Spleen (tissue), 11 donors: ENCODE measurements around the gene FHAD1. TPM values are rescaled to one million over a fixed set of nuclear protein-coding genes. Genes with fewer than 3 reads are reported as not detected.

ENCODE experiments used
- DNase-seq: peaks from one replicate; pipeline ENCODE4 v3.0.0-alpha.2; 2020
- H3K27ac ChIP-seq, 8 donors: fragments of 200-600 bp; sonication (generic) in 7 of 8; 1 replicate in 4 of 8; 2 replicates in 4 of 8; pipeline versions ENCODE4 v1.5.0 to v1.8.0; 2016 to 2021; ENCODE audit warnings: inconsistent platforms in 4 of 8, mild to moderate bottlenecking in 4 of 8, moderate library complexity in 1 of 8
- H3K27me3 ChIP-seq, 7 donors: fragments of 200-600 bp; sonication (generic) in 6 of 7; replicated peaks in 1 of 7; 1 replicate in 4 of 7; 2 replicates in 3 of 7; pipeline versions ENCODE4 v1.5.0 to v1.8.0; 2016 to 2021; ENCODE audit warnings: inconsistent platforms in 3 of 7, mild to moderate bottlenecking in 1 of 7
- H3K36me3 ChIP-seq, 6 donors: fragments of 200-600 bp; sonication (generic) in 5 of 6; 1 replicate in 4 of 6; 2 replicates in 2 of 6; pipeline versions ENCODE4 v1.5.0 to v1.8.0; 2016 to 2021; ENCODE audit warnings: inconsistent platforms in 2 of 6
- H3K4me1 ChIP-seq, 6 donors: fragments of 200-600 bp; sonication (generic) in 5 of 6; 1 replicate in 3 of 6; 2 replicates in 3 of 6; pipeline versions ENCODE4 v1.5.0 to v1.8.0; 2016 to 2021; ENCODE audit warnings: inconsistent platforms in 3 of 6
- H3K4me3 ChIP-seq, 8 donors: fragments of 200-600 bp; sonication (generic) in 7 of 8; 1 replicate in 4 of 8; 2 replicates in 4 of 8; pipeline versions ENCODE4 v1.5.0 to v1.8.0; 2016 to 2021; ENCODE audit warnings: inconsistent platforms in 4 of 8, mild to moderate bottlenecking in 4 of 8, moderate library complexity in 2 of 8
- H3K9me3 ChIP-seq, 8 donors: fragments of 200-600 bp; sonication (generic) in 7 of 8; 1 replicate in 4 of 8; 2 replicates in 4 of 8; pipeline versions ENCODE4 v1.5.0 to v1.8.0; 2016 to 2021; ENCODE audit warnings: inconsistent platforms in 4 of 8
- POLR2A ChIP-seq, 3 donors: fragments of 450-650 bp; IDR thresholded peaks; one replicate each; pipeline ENCODE4 v1.5.1; 2017; ENCODE audit warnings: antibody characterized with exemption in 3 of 3, mild to moderate bottlenecking in 1 of 3
- POLR2AphosphoS5 ChIP-seq, 3 donors: sonication (generic); formaldehyde crosslinking; IDR thresholded peaks; one replicate each; pipeline ENCODE4 v1.5.1; 2017; ENCODE audit warnings: antibody characterized with exemption in 3 of 3
- WGBS, 5 donors: extraction: QIAGEN DNeasy Blood & Tissue Kit in 3 of 5; methylation state at CpG; one replicate each; pipeline versions ENCODE4 v1.1.5 to v1.1.7; 2013 to 2018; 5-methylcytosine and 5-hydroxymethylcytosine counted together
- intact Hi-C: fragments of 100-400 bp; cut with DNase I; formaldehyde crosslinking; loops from one replicate; pipeline ENCODE4 v1.15.0; 2023; ENCODE audit warnings: low total_unique reads
- polyA plus RNA-seq, 3 donors: library from polyadenylated mRNA; stranded (reverse); fragments of 200-250 nt; gene quantifications; one replicate each; pipeline ENCODE4 v1.2.1, GENCODE V29; 2013
- total RNA-seq, 7 donors: library from RNA; depleted of rRNA in 3 of 7; stranded (reverse); fragments of >200 nt in 3 of 7; fragmentation: NEBNext Ultra II Directional in 4 of 7; extraction: Animal tissue kit (Norgen Biotek cat#: 25700) in 4 of 7; gene quantifications; one replicate each; pipeline versions ENCODE4 v1.1.0 to v1.2.1, GENCODE V29; 2016 to 2021
- TF ChIP-seq, protein P1 (sequence below), 11 experiments: fragments of 200-600 bp in 7 of 11; fragments of 450-650 bp in 4 of 11; sonication (generic) in 4 of 11; IDR thresholded peaks in 8 of 11; conservative IDR thresholded peaks in 3 of 11; 1 replicate in 7 of 11; 2 replicates in 4 of 11; pipeline versions ENCODE4 v1.4.0 to v1.8.0; 2016 to 2021; ENCODE audit warnings: antibody characterized with exemption in 11 of 11, inconsistent platforms in 4 of 11, mild to moderate bottlenecking in 1 of 11
- donor health status: healthy with polysubstance abuse.
- donor health status: DM: no; HTN: no; CAD: no; lungs with moderate emphysema.
- donor health status: DM: no; HTN: no; CAD: no.
- donor health status: Bipolar disorder and iron deficiency.
- donor health status: healthy.
- donor health status: DM: no; HTN: no; CAD: no.
- donor health status: DM: yes; HTN: yes; CAD: no.

The FHAD1 gene
- total and polyA plus RNA-seq, 10 donors, result 0.22 to 1.0 (median 0.28) TPM; not detected in 3

DNA sequence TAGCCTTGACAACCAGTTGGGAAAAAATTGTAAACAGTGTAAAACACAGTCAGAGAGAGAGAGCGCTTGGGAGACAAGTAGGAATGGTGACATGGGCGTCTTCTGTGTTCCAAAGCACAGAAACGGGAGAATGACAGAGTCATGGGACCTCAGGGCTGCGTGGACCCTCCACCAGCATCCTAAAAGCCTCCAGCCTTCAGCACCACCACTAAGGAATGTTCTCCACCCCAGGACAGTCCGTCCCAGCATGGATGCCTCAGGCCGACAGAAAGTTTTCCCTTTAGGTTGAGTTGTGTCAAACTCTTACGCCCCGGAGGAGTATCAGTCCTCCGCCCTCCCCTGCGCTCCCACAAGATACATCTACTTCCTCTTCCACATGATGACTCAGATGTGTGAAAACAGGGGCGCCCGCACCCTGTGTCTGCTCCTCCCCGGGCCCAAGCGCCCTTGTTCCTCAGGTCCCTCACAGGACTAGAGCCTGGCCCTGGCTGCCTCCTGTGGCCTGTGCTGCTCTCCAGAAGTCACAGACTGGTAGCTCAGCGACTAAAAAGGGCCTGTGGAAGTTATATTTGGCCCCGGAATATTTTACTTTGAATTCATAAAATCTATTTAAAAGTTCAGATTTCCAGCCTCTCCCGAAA is 98.8 kb downstream of the FHAD1 start:
- Histone ChIP-seq H3K4me1 (peaks cover 0 to 44% (median 16%) of the 10 kb centered on the region in 6 donors), H3K27ac (peak overlapping the region in 3 of 8 donors; percentile 61 to 70 (median 67)), H3K27me3 (peaks cover 0 to 43% (median 0%) of the 10 kb centered on the region in 7 donors), H3K9me3 (no peaks in the 10 kb centered on the region), H3K4me3 (no peak overlapping the region), H3K36me3 (no peaks in the 10 kb centered on the region)
- intact Hi-C loops, result no loop called here
- TF ChIP-seq POLR2AphosphoS5 (IDR thresholded peaks at IDR 0.05) (peak in 2 of 3 donors; percentile 27 to 33), POLR2A (IDR thresholded peaks at IDR 0.05) (no peak)
- TF ChIP-seq, protein P1, sequence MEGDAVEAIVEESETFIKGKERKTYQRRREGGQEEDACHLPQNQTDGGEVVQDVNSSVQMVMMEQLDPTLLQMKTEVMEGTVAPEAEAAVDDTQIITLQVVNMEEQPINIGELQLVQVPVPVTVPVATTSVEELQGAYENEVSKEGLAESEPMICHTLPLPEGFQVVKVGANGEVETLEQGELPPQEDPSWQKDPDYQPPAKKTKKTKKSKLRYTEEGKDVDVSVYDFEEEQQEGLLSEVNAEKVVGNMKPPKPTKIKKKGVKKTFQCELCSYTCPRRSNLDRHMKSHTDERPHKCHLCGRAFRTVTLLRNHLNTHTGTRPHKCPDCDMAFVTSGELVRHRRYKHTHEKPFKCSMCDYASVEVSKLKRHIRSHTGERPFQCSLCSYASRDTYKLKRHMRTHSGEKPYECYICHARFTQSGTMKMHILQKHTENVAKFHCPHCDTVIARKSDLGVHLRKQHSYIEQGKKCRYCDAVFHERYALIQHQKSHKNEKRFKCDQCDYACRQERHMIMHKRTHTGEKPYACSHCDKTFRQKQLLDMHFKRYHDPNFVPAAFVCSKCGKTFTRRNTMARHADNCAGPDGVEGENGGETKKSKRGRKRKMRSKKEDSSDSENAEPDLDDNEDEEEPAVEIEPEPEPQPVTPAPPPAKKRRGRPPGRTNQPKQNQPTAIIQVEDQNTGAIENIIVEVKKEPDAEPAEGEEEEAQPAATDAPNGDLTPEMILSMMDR (IDR thresholded peaks at IDR 0.05 in 8 of 11, conservative IDR thresholded peaks at IDR 0.05 in 3 of 11), result no peak
- WGBS, 5 donors, result 41 to 58% (median 55%) methylated on average over 17 of the region's 17 CpGs
- peak; percentile 91 for DNase-seq

DNA sequence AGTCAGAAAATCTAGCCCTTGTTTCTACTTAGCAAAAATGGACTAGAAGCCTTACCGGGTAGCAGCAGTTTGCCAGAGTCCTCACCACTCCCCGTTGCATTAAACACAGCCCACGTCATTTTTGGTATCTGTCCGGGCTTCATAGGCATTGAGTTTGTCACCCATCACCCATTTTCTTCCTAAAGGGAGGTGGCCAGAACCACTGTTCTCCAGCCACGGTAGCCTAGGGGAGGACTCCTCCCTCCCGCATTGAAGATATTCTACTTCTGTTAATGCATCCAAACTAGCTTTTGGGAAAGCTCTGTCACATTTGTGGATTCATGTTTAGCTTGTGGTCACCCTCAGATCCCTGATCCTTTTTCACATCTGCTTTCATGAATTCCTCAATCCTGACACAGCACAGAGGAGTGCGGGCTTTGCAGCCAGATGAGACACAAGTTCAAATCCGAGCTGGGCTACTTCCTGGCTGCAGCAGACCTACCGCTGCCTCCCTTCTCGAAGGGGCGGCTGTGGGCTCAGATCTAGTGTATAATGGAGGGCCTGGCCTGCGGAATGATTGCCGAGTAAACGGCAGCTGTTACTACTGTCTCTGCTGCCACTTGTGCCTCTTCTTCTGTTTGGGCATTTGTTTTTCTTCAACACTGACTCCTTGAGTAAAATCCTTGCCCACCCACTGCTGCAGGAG is 99.5 kb downstream of the FHAD1 start:
- H3K9me3 ChIP-seq, result no peaks in the 10 kb centered on the region
- no peak overlapping the region for H3K4me3 ChIP-seq
- H3K36me3 ChIP-seq, result no peaks in the 10 kb centered on the region
- intact Hi-C loops, result no loop called here
- no peak for DNase-seq
- peaks cover 0 to 43% (median 0%) of the 10 kb centered on the region in 7 donors for H3K27me3 ChIP-seq
- peaks cover 0 to 44% (median 16%) of the 10 kb centered on the region in 6 donors for H3K4me1 ChIP-seq
- TF ChIP-seq POLR2AphosphoS5 (IDR thresholded peaks at IDR 0.05) (no peak), POLR2A (IDR thresholded peaks at IDR 0.05) (no peak)
- TF ChIP-seq, protein P1 (IDR thresholded peaks at IDR 0.05 in 8 of 11, conservative IDR thresholded peaks at IDR 0.05 in 3 of 11), result no peak
- peak overlapping the region in 3 of 8 donors; percentile 61 to 70 (median 67) for H3K27ac ChIP-seq
- WGBS, 5 donors, result 84 to 87% (median 86%) methylated on average over 14 of the region's 14 CpGs

- WGBS, 5 donors, result 30 to 63% (median 44%) methylated on average over 7 of the region's 7 CpGs
- peaks cover 0 to 44% (median 16%) of the 10 kb centered on the region in 6 donors for H3K4me1 ChIP-seq
- H3K27ac ChIP-seq, result peak overlapping the region in 3 of 8 donors; percentile 11 to 70 (median 14)
- H3K27me3 ChIP-seq, result peaks cover 0 to 42% (median 0%) of the 10 kb centered on the region in 7 donors
- intact Hi-C loops, result no loop called here
- no peaks in the 10 kb centered on the region for H3K9me3 ChIP-seq
- DNase-seq, result no peak
- no peaks in the 10 kb centered on the region for H3K36me3 ChIP-seq
- no peak for TF ChIP-seq POLR2AphosphoS5 (IDR thresholded peaks at IDR 0.05)
- no peak for TF ChIP-seq POLR2A (IDR thresholded peaks at IDR 0.05)
- TF ChIP-seq, protein P1 (IDR thresholded peaks at IDR 0.05 in 8 of 11, conservative IDR thresholded peaks at IDR 0.05 in 3 of 11), result no peak
- H3K4me3 ChIP-seq, result no peak overlapping the region
Observed at GRCh38 chr1:15347182-15347581, 100.2 kb downstream of the FHAD1 start.

- WGBS, 5 donors, result 89 to 94% (median 92%) methylated on average over 9 of the region's 9 CpGs
- DNase-seq, result no peak
- TF ChIP-seq, protein P1 (IDR thresholded peaks at IDR 0.05 in 8 of 11, conservative IDR thresholded peaks at IDR 0.05 in 3 of 11), result no peak
- TF ChIP-seq POLR2A (IDR thresholded peaks at IDR 0.05), result no peak
- no peak for TF ChIP-seq POLR2AphosphoS5 (IDR thresholded peaks at IDR 0.05)
- Histone ChIP-seq H3K4me3 (no peak overlapping the region), H3K4me1 (peaks cover 0 to 40% (median 16%) of the 10 kb centered on the region in 6 donors), H3K27ac (no peak overlapping the region), H3K36me3 (no peaks in the 10 kb centered on the region), H3K9me3 (no peaks in the 10 kb centered on the region), H3K27me3 (peaks cover 0 to 30% (median 0%) of the 10 kb centered on the region in 7 donors)
- intact Hi-C loops, result no loop called here
Observed at GRCh38 chr1:15348648-15349047, 101.6 kb downstream of the FHAD1 start.
